Measurements from ENCODE around the gene SH3TC2.

GRCh38 chr5:149054416-149054815 is 8.4 kb downstream of the SH3TC2 start:
- TF ChIP-seq CTCF (conservative IDR thresholded peaks at IDR 0.05): no peak
- TF ChIP-seq EZH2 (IDR thresholded peaks at IDR 0.05; ENCODE audit: low read depth): no peak

Data from PC-9 (cell line).